WTC11 (cell line): ENCODE measurements around the gene IGSF9B.

Experiments used
- SP1 ChIP-seq: sonication (generic); formaldehyde crosslinking; conservative IDR thresholded peaks from 2 replicates; pipeline ENCODE4 v1.8.1; 2022; ENCODE audit warnings: missing genetic modification reagents
- TF ChIP-seq, protein P1 (sequence below): fragments of 200-600 bp; IDR thresholded peaks from 2 replicates; pipeline ENCODE4 v1.8.0; 2022; ENCODE audit warnings: antibody characterized with exemption
- TF ChIP-seq, protein P2 (sequence below): sonication (generic); formaldehyde crosslinking; IDR thresholded peaks from 2 replicates; pipeline ENCODE4 v1.8.0; 2023; ENCODE audit warnings: mild to moderate bottlenecking, missing genetic modification reagents
- TF ChIP-seq, protein P3 (sequence below): fragments of 250-450 bp; sonication (Bioruptor Pico); IDR thresholded peaks from 2 replicates; pipeline ENCODE4 v1.9.0; 2021; ENCODE audit warnings: moderate library complexity, mild to moderate bottlenecking, inconsistent platforms, borderline replicate concordance

DNA sequence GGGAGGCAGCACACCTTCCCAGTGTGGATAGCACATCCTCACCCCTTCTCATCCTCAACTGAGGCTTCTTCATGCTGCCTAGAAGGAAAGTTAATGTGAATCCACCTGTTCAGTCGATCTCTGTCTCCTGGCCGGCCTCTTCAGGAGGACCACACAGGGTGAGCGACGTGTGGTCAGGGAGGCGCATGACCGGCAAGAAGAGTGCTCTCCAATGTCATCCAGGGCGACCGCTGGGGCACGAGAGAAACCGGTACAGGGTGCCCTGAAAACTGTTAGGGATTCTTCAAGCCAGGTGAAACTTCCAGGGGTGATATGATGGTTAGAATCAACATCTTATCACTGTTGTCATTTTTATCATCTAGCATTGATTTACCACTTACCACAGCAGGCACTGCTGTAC is 43.0 kb downstream of the IGSF9B start:
- TF ChIP-seq, protein P1, sequence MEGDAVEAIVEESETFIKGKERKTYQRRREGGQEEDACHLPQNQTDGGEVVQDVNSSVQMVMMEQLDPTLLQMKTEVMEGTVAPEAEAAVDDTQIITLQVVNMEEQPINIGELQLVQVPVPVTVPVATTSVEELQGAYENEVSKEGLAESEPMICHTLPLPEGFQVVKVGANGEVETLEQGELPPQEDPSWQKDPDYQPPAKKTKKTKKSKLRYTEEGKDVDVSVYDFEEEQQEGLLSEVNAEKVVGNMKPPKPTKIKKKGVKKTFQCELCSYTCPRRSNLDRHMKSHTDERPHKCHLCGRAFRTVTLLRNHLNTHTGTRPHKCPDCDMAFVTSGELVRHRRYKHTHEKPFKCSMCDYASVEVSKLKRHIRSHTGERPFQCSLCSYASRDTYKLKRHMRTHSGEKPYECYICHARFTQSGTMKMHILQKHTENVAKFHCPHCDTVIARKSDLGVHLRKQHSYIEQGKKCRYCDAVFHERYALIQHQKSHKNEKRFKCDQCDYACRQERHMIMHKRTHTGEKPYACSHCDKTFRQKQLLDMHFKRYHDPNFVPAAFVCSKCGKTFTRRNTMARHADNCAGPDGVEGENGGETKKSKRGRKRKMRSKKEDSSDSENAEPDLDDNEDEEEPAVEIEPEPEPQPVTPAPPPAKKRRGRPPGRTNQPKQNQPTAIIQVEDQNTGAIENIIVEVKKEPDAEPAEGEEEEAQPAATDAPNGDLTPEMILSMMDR: no peak
- TF ChIP-seq, protein P2, sequence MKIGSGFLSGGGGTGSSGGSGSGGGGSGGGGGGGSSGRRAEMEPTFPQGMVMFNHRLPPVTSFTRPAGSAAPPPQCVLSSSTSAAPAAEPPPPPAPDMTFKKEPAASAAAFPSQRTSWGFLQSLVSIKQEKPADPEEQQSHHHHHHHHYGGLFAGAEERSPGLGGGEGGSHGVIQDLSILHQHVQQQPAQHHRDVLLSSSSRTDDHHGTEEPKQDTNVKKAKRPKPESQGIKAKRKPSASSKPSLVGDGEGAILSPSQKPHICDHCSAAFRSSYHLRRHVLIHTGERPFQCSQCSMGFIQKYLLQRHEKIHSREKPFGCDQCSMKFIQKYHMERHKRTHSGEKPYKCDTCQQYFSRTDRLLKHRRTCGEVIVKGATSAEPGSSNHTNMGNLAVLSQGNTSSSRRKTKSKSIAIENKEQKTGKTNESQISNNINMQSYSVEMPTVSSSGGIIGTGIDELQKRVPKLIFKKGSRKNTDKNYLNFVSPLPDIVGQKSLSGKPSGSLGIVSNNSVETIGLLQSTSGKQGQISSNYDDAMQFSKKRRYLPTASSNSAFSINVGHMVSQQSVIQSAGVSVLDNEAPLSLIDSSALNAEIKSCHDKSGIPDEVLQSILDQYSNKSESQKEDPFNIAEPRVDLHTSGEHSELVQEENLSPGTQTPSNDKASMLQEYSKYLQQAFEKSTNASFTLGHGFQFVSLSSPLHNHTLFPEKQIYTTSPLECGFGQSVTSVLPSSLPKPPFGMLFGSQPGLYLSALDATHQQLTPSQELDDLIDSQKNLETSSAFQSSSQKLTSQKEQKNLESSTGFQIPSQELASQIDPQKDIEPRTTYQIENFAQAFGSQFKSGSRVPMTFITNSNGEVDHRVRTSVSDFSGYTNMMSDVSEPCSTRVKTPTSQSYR (CRISPR knock-in tag): no peak
- TF ChIP-seq SP1: no peak
- TF ChIP-seq, protein P3, sequence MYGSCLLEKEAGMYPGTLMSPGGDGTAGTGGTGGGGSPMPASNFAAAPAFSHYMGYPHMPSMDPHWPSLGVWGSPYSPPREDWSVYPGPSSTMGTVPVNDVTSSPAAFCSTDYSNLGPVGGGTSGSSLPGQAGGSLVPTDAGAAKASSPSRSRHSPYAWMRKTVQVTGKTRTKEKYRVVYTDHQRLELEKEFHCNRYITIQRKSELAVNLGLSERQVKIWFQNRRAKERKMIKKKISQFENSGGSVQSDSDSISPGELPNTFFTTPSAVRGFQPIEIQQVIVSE: no peak
